Upper lobe of left lung (tissue), 4 donors: Measurements from ENCODE around the gene ATRNL1.

ENCODE experiments used
- POLR2A ChIP-seq, 4 donors: fragments of 450-650 bp; IDR thresholded peaks; one replicate each; pipeline ENCODE4 v1.5.1; 2016 to 2017; ENCODE audit warnings: antibody characterized with exemption in 4 of 4, mild to moderate bottlenecking in 2 of 4
- POLR2AphosphoS5 ChIP-seq, 2 donors: sonication (generic); formaldehyde crosslinking; IDR thresholded peaks; one replicate each; pipeline ENCODE4 v1.5.1; 2017; ENCODE audit warnings: antibody characterized with exemption in 2 of 2
- TF ChIP-seq, protein P1 (sequence below), 6 experiments: fragments of 450-650 bp in 4 of 6; fragments of 200-600 bp in 2 of 6; sonication (generic) in 2 of 6; IDR thresholded peaks; one replicate each; pipeline ENCODE4 v1.5.1; 2016 to 2019; ENCODE audit warnings: antibody characterized with exemption in 6 of 6

DNA sequence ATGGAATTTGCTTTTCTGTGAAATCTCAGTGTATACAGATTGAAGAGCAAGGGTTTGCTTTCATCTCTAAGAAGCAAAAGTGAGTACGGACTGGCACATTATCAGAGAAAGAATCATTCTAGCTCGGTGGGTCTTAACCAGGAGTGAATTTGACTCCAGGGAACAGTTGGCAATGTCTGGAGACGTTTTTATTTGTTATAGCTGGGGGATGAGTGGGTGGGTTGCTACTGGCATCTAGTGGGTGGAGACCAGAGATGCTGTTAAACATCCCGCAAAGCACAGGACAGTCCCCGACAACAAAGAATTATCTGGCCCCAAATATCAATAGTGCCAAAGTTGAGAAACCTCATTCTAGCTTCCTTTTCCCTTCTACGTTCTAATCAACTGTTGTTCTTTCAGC, 43.8 kb upstream of the ATRNL1 start:
- no peak for TF ChIP-seq POLR2AphosphoS5 (IDR thresholded peaks at IDR 0.05)
- TF ChIP-seq, protein P1, sequence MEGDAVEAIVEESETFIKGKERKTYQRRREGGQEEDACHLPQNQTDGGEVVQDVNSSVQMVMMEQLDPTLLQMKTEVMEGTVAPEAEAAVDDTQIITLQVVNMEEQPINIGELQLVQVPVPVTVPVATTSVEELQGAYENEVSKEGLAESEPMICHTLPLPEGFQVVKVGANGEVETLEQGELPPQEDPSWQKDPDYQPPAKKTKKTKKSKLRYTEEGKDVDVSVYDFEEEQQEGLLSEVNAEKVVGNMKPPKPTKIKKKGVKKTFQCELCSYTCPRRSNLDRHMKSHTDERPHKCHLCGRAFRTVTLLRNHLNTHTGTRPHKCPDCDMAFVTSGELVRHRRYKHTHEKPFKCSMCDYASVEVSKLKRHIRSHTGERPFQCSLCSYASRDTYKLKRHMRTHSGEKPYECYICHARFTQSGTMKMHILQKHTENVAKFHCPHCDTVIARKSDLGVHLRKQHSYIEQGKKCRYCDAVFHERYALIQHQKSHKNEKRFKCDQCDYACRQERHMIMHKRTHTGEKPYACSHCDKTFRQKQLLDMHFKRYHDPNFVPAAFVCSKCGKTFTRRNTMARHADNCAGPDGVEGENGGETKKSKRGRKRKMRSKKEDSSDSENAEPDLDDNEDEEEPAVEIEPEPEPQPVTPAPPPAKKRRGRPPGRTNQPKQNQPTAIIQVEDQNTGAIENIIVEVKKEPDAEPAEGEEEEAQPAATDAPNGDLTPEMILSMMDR (IDR thresholded peaks at IDR 0.05) = no peak
- no peak for TF ChIP-seq POLR2A (IDR thresholded peaks at IDR 0.05)
